Progenitor cell of endocrine pancreas (in vitro differentiated cells): ENCODE data around the gene TPD52L1. TPM values are rescaled to one million over a fixed set of nuclear protein-coding genes. Genes with fewer than 3 reads are reported as not detected.

Source experiments
- DNase-seq: peaks from one replicate; pipeline ENCODE4 v3.0.0; 2021; ENCODE audit warnings: low spot score; ENCODE audit not compliant: unreplicated experiment
- H3K27ac Mint-ChIP-seq: 2 replicates; pipeline ENCODE4 v1.8.0; 2021; ENCODE audit warnings: mild to moderate bottlenecking, moderate library complexity, mixed read lengths
- H3K27me3 Mint-ChIP-seq: 2 replicates; pipeline ENCODE4 v1.8.0; 2021; ENCODE audit warnings: mixed read lengths
- H3K36me3 Mint-ChIP-seq: 2 replicates; pipeline ENCODE4 v1.8.0; 2022; ENCODE audit warnings: mixed read lengths; ENCODE audit not compliant: insufficient read depth
- H3K4me1 Mint-ChIP-seq: 2 replicates; pipeline ENCODE4 v1.8.0; 2021; ENCODE audit warnings: low read depth, mixed read lengths
- H3K4me3 Mint-ChIP-seq: 2 replicates; pipeline ENCODE4 v1.8.0; 2021; ENCODE audit warnings: low read depth, mild to moderate bottlenecking, moderate library complexity, mixed read lengths
- H3K9me3 Mint-ChIP-seq: 2 replicates; pipeline ENCODE4 v1.8.0; 2021; ENCODE audit warnings: low read depth, mixed read lengths
- CTCF ChIP-seq: fragments of 200-600 bp; sonication (generic); IDR thresholded peaks from one replicate; pipeline ENCODE4 v1.5.0; 2021; ENCODE audit warnings: antibody characterized with exemption, mild to moderate bottlenecking; ENCODE audit not compliant: unreplicated experiment
- total RNA-seq: library from RNA; stranded (reverse); gene quantifications from 2 replicates; pipeline ENCODE4 v1.2.1, GENCODE V29; 2021

Gene TPD52L1
- total RNA-seq, 1 donor from 2014 or later = 33.8 TPM

- Mint-ChIP-seq H3K4me1 (peaks cover 3% of the 10 kb centered on the region), H3K27me3 (no peaks in the 10 kb centered on the region), H3K27ac (no peak overlapping the region), H3K36me3 (no peaks in the 10 kb centered on the region), H3K4me3 (no peak overlapping the region), H3K9me3 (no peaks in the 10 kb centered on the region)
- TF ChIP-seq CTCF = no peak
- no peak for DNase-seq
Measured at GRCh38 chr6:125188037-125188436, 34.5 kb downstream of the TPD52L1 start.

GRCh38 chr6:125188594-125189203 is 35.1 kb downstream of the TPD52L1 start:
- Mint-ChIP-seq H3K27ac (no peak overlapping the region), H3K27me3 (no peaks in the 10 kb centered on the region), H3K9me3 (no peaks in the 10 kb centered on the region), H3K4me3 (no peak overlapping the region), H3K36me3 (no peaks in the 10 kb centered on the region), H3K4me1 (peaks cover 3% of the 10 kb centered on the region)
- no peak for TF ChIP-seq CTCF
- no peak for DNase-seq

GRCh38 chr6:125189494-125189893 is 35.9 kb downstream of the TPD52L1 start:
- no peak for TF ChIP-seq CTCF
- no peak overlapping the region for H3K4me3 Mint-ChIP-seq
- no peak overlapping the region for H3K27ac Mint-ChIP-seq
- H3K4me1 Mint-ChIP-seq = peaks cover 2% of the 10 kb centered on the region
- no peaks in the 10 kb centered on the region for H3K36me3 Mint-ChIP-seq
- H3K9me3 Mint-ChIP-seq = peaks cover 2% of the 10 kb centered on the region
- no peaks in the 10 kb centered on the region for H3K27me3 Mint-ChIP-seq
- no peak for DNase-seq

GRCh38 chr6:125190667-125191066 is 37.1 kb downstream of the TPD52L1 start:
- DNase-seq = no peak

GRCh38 chr6:125191916-125192609 is 38.5 kb downstream of the TPD52L1 start:
- DNase-seq = no peak
- Mint-ChIP-seq H3K27me3 (no peaks in the 10 kb centered on the region), H3K36me3 (no peaks in the 10 kb centered on the region)

More at GRCh38 chr6:125190667-125191066, 37.1 kb downstream of the TPD52L1 start:
- H3K4me3 Mint-ChIP-seq = no peak overlapping the region
- no peaks in the 10 kb centered on the region for H3K27me3 Mint-ChIP-seq
- H3K27ac Mint-ChIP-seq = no peak overlapping the region
- H3K4me1 Mint-ChIP-seq = peaks cover 12% of the 10 kb centered on the region
- TF ChIP-seq CTCF = no peak
- peaks cover 2% of the 10 kb centered on the region for H3K9me3 Mint-ChIP-seq
- no peaks in the 10 kb centered on the region for H3K36me3 Mint-ChIP-seq

More at GRCh38 chr6:125191916-125192609, 38.5 kb downstream of the TPD52L1 start:
- Mint-ChIP-seq H3K4me1 (peaks cover 12% of the 10 kb centered on the region), H3K9me3 (peaks cover 2% of the 10 kb centered on the region), H3K4me3 (no peak overlapping the region), H3K27ac (no peak overlapping the region)
- peak; percentile 58 for TF ChIP-seq CTCF
